OCI-LY1 (cell line): ENCODE data around the gene IFNA2.

Experiments used
- H2AFZ ChIP-seq: fragments of 200-600 bp; sonication (generic), shearing (Covaris generic); 2 replicates; pipeline ENCODE4 v1.6.0; 2014; ENCODE audit warnings: antibody characterized with exemption, mild to moderate bottlenecking, low read length
- H3F3A ChIP-seq: fragments of 200-600 bp; sonication (generic), shearing (Covaris generic); 2 replicates; pipeline ENCODE4 v1.6.0; 2014; ENCODE audit warnings: mild to moderate bottlenecking, antibody characterized with exemption, low read length, moderate library complexity; ENCODE audit not compliant: insufficient read depth
- H3K27ac ChIP-seq: fragments of 200-600 bp; sonication (generic); 2 replicates; pipeline ENCODE4 v1.5.1; 2014; ENCODE audit warnings: low read length, mixed run types, mild to moderate bottlenecking, low read depth; ENCODE audit not compliant: poor library complexity, severe bottlenecking
- H3K27me3 ChIP-seq: fragments of 200-600 bp; sonication (generic); 2 replicates; pipeline ENCODE4 v1.6.0; 2014; ENCODE audit warnings: antibody characterized with exemption, mild to moderate bottlenecking, low read length, moderate library complexity; ENCODE audit not compliant: insufficient read depth
- H3K36me3 ChIP-seq: fragments of 200-600 bp; sonication (generic); 2 replicates; pipeline ENCODE4 v1.6.1; 2014; ENCODE audit warnings: mild to moderate bottlenecking, antibody characterized with exemption, low read length, moderate library complexity, mixed read lengths; ENCODE audit not compliant: insufficient read depth
- H3K4me1 ChIP-seq: fragments of 200-600 bp; sonication (generic); 2 replicates; pipeline ENCODE4 v1.5.1; 2014; ENCODE audit warnings: mild to moderate bottlenecking, low read length, moderate library complexity; ENCODE audit not compliant: insufficient read depth, severe bottlenecking
- H3K4me2 ChIP-seq: fragments of 200-600 bp; sonication (generic), shearing (Covaris generic); 2 replicates; pipeline ENCODE4 v1.6.1; 2014; ENCODE audit warnings: low read length
- H3K4me3 ChIP-seq: fragments of 200-600 bp; sonication (generic); 2 replicates; pipeline ENCODE4 v1.5.1; 2014; ENCODE audit warnings: low read length, low read depth, mild to moderate bottlenecking, mixed read lengths; ENCODE audit not compliant: poor library complexity, severe bottlenecking
- H3K79me2 ChIP-seq: fragments of 200-600 bp; shearing (Covaris generic); 2 replicates; pipeline ENCODE4 v1.6.1; 2016; ENCODE audit warnings: mixed run types, low read length, mixed read lengths; ENCODE audit not compliant: insufficient read depth
- H3K9ac ChIP-seq: fragments of 200-600 bp; sonication (generic), shearing (Covaris generic); 2 replicates; pipeline ENCODE4 v1.6.1; 2014; ENCODE audit warnings: mild to moderate bottlenecking, low read length, mixed read lengths
- H3K9me2 ChIP-seq: fragments of 200-600 bp; sonication (generic), shearing (Covaris generic); 2 replicates; pipeline ENCODE4 v1.6.1; 2014; ENCODE audit warnings: low read depth, mild to moderate bottlenecking, low read length, mixed read lengths
- H3K9me3 ChIP-seq: fragments of 200-600 bp; shearing (Covaris generic); 2 replicates; pipeline ENCODE4 v1.6.1; 2014; ENCODE audit warnings: low read length, mixed read lengths
- H4K20me1 ChIP-seq: fragments of 200-600 bp; sonication (generic), shearing (Covaris generic); 2 replicates; pipeline ENCODE4 v1.6.0; 2016; ENCODE audit warnings: mild to moderate bottlenecking, low read length; ENCODE audit not compliant: insufficient read depth
- EZH2 ChIP-seq: fragments of 200-600 bp; sonication (generic), shearing (Covaris generic); IDR thresholded peaks from 2 replicates; pipeline ENCODE4 v1.8.0; 2017; ENCODE audit warnings: borderline replicate concordance, mixed run types, mild to moderate bottlenecking, antibody characterized with exemption, low read length, moderate library complexity, mixed read lengths
- TF ChIP-seq, protein P1 (sequence below): fragments of 200-600 bp; sonication (generic), shearing (Covaris generic); IDR thresholded peaks from 2 replicates; pipeline ENCODE4 v1.5.1; 2017; ENCODE audit warnings: mild to moderate bottlenecking, antibody characterized with exemption, low read length, moderate library complexity, mixed read lengths

IFNA2 gene

DNA sequence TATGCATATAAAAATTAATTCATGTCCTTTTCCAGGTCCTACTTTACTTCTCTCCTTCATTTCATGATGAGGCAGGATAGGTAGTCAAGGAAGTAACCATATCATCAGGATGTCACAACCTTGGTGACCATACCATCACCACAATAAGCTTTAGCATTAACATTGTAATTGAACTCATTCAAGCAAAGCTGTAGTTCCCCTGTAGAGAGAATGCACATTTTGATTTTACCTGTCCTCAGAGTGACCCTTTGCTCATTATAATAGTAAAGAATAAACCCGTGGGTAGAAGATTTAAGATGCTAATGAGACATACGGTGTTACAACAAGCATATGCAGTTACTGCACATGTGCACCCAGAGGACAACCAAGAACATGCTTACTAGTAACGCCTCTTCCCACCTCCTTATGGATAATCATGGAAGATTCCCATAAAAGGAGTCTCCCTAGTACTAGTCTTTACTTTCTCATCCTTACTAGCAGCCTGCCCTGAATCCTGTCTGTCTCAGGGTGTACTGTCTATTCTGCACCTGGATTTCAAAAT, 36.7 kb downstream of the IFNA2 start:
- Histone ChIP-seq H3K4me1 (no peaks in the 10 kb centered on the region), H3F3A (no peaks in the 10 kb centered on the region), H3K4me2 (no peak overlapping the region), H3K36me3 (no peaks in the 10 kb centered on the region), H3K27ac (no peak overlapping the region), H3K9ac (no peak overlapping the region), H4K20me1 (no peaks in the 10 kb centered on the region), H3K9me2 (no peaks in the 10 kb centered on the region), H2AFZ (no peak overlapping the region), H3K9me3 (peaks cover 4% of the 10 kb centered on the region; the same call in 1 of the 2 replicates), H3K4me3 (no peak overlapping the region), H3K79me2 (no peaks in the 10 kb centered on the region), H3K27me3 (no peaks in the 10 kb centered on the region)
- TF ChIP-seq, protein P1, sequence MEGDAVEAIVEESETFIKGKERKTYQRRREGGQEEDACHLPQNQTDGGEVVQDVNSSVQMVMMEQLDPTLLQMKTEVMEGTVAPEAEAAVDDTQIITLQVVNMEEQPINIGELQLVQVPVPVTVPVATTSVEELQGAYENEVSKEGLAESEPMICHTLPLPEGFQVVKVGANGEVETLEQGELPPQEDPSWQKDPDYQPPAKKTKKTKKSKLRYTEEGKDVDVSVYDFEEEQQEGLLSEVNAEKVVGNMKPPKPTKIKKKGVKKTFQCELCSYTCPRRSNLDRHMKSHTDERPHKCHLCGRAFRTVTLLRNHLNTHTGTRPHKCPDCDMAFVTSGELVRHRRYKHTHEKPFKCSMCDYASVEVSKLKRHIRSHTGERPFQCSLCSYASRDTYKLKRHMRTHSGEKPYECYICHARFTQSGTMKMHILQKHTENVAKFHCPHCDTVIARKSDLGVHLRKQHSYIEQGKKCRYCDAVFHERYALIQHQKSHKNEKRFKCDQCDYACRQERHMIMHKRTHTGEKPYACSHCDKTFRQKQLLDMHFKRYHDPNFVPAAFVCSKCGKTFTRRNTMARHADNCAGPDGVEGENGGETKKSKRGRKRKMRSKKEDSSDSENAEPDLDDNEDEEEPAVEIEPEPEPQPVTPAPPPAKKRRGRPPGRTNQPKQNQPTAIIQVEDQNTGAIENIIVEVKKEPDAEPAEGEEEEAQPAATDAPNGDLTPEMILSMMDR = no peak
- TF ChIP-seq EZH2 = no peak

DNA sequence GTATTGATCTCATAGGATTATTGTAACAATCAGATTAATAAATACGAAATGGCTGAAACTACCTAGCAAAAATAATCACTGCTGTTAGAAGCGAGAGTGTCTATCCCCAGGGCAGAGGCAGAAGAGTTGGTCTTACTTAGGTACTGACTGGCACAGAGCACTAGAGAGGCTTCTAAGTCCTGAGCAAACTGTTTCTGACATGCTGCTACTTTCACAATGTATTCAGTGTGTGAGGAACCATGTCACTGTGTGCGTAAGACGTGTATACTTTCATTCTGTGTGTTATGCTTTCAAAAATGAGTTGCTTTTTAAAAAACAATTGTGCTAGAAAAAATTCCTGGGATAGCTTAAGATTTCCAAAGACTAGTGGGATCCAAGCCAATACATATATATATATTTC, 44.5 kb downstream of the IFNA2 start:
- Histone ChIP-seq H3K27me3 (no peaks in the 10 kb centered on the region), H3K9me2 (no peaks in the 10 kb centered on the region), H2AFZ (no peak overlapping the region), H3K9me3 (peaks cover 4% of the 10 kb centered on the region; the same call in 1 of the 2 replicates), H4K20me1 (no peaks in the 10 kb centered on the region), H3K27ac (no peak overlapping the region), H3K79me2 (no peaks in the 10 kb centered on the region), H3K9ac (no peak overlapping the region), H3K4me1 (peaks cover 2% of the 10 kb centered on the region), H3K4me2 (no peak overlapping the region), H3F3A (no peaks in the 10 kb centered on the region), H3K4me3 (no peak overlapping the region), H3K36me3 (no peaks in the 10 kb centered on the region)
- TF ChIP-seq, protein P1 = no peak
- TF ChIP-seq EZH2 = no peak

DNA sequence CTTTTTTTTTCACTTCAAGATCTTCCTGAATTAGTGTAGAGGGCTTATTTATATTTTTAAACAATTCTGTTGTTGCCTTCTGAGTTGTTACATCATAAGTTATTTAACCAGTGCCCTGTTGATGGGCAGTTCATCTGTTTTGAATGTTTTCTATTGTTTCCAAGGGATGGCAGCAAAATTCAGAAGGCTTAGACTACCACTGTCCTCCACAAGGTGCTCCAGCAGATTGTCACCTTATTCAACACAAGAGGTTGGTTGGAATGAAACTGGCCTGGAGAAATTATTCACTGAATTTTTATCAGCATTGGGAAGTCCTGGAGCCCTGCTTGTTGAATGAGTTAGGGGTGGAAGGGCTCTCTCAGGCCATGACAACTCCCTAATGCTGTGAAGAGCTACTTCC, 48.7 kb downstream of the IFNA2 start:
- TF ChIP-seq, protein P1 = no peak
- TF ChIP-seq EZH2 = no peak
- H3K9ac ChIP-seq = no peak overlapping the region
- H3K79me2 ChIP-seq = no peaks in the 10 kb centered on the region
- no peaks in the 10 kb centered on the region for H3K9me2 ChIP-seq
- H3F3A ChIP-seq = no peaks in the 10 kb centered on the region
- H3K27me3 ChIP-seq = no peaks in the 10 kb centered on the region
- peaks cover 37% of the 10 kb centered on the region for H3K4me1 ChIP-seq
- H4K20me1 ChIP-seq = no peaks in the 10 kb centered on the region
- H3K36me3 ChIP-seq = 0 out of 2 replicates have a peak, but pooled peaks cover 13% of the 10 kb centered on the region
- H3K4me2 ChIP-seq = no peak overlapping the region
- no peak overlapping the region for H3K27ac ChIP-seq
- H3K9me3 ChIP-seq = no peaks in the 10 kb centered on the region
- no peak overlapping the region for H2AFZ ChIP-seq
- H3K4me3 ChIP-seq = no peak overlapping the region
